OCI-LY7 (cell line): ENCODE data around the gene GNAZ. TPM values are rescaled to one million over a fixed set of nuclear protein-coding genes. Genes with fewer than 3 reads are reported as not detected.

Experiments used
- BruUV-seq: library from RNA; stranded (reverse); fragments of 400-500 nt; replicated peaks from 2 replicates; lab custom pipeline; 2021; lab: Mats Ljungman, UMichigan
- CTCF ChIA-PET: fragments of 300-600 bp; sonication (Branson Sonifier 250); formaldehyde crosslinking; loops from one replicate; lab custom pipeline; 2022; ENCODE audit warnings: antibody characterized with exemption; ENCODE audit not compliant: unreplicated experiment; lab: Charles Lee
- POLR2A ChIA-PET: fragments of 300-600 bp; sonication (Branson Sonifier 250); formaldehyde crosslinking; loops from one replicate; lab custom pipeline; 2022; ENCODE audit warnings: antibody characterized with exemption; lab: Charles Lee
- DNase-seq: peaks from one replicate; pipeline ENCODE4 v3.0.0-alpha.2; 2015; ENCODE audit warnings: low spot score
- H2AFZ ChIP-seq: fragments of 200-600 bp; sonication (generic), shearing (Covaris generic); 2 replicates; pipeline ENCODE4 v1.6.1; 2014; ENCODE audit warnings: mild to moderate bottlenecking, antibody characterized with exemption, low read length, moderate library complexity
- H3K27ac ChIP-seq: fragments of 200-600 bp; sonication (generic); 2 replicates; pipeline ENCODE4 v1.5.1; 2014; ENCODE audit warnings: mixed run types, low read depth, mild to moderate bottlenecking, moderate library complexity, low read length, inconsistent platforms; ENCODE audit not compliant: poor library complexity, severe bottlenecking
- H3K36me3 ChIP-seq: fragments of 200-600 bp; sonication (generic); 2 replicates; pipeline ENCODE4 v1.6.1; 2014; ENCODE audit warnings: mild to moderate bottlenecking, antibody characterized with exemption, low read length, moderate library complexity, mixed read lengths; ENCODE audit not compliant: insufficient read depth
- H3K4me1 ChIP-seq: fragments of 200-600 bp; sonication (generic); 2 replicates; pipeline ENCODE4 v1.5.1; 2014; ENCODE audit warnings: mild to moderate bottlenecking, low read length; ENCODE audit not compliant: insufficient read depth, poor library complexity, severe bottlenecking
- H3K4me2 ChIP-seq: fragments of 200-600 bp; sonication (generic); 2 replicates; pipeline ENCODE4 v1.6.1; 2014; ENCODE audit warnings: mild to moderate bottlenecking, low read length
- H3K4me3 ChIP-seq: fragments of 200-600 bp; sonication (generic); 2 replicates; pipeline ENCODE4 v1.5.1; 2014; ENCODE audit warnings: mild to moderate bottlenecking, low read depth, low read length; ENCODE audit not compliant: poor library complexity, severe bottlenecking
- H3K79me2 ChIP-seq: fragments of 200-600 bp; sonication (generic); 2 replicates; pipeline ENCODE4 v1.6.1; 2016; ENCODE audit warnings: low read depth, mild to moderate bottlenecking, low read length, moderate library complexity, mixed read lengths; ENCODE audit not compliant: insufficient read depth
- H3K9me2 ChIP-seq: fragments of 200-600 bp; sonication (generic); 2 replicates; pipeline ENCODE4 v1.6.1; 2016; ENCODE audit warnings: mild to moderate bottlenecking, low read length, mixed read lengths; ENCODE audit not compliant: insufficient read depth
- H3K9me3 ChIP-seq: fragments of 200-600 bp; sonication (generic); 2 replicates; pipeline ENCODE4 v1.6.1; 2014; ENCODE audit warnings: mild to moderate bottlenecking, mixed run types, low read length, mixed read lengths
- H4K20me1 ChIP-seq: fragments of 200-600 bp; sonication (generic); 2 replicates; pipeline ENCODE4 v1.6.1; 2014; ENCODE audit warnings: mild to moderate bottlenecking, antibody characterized with exemption, low read length, moderate library complexity, mixed read lengths; ENCODE audit not compliant: insufficient read depth
- CTCF ChIP-seq: fragments of 200-600 bp; sonication (generic); conservative IDR thresholded peaks from 2 replicates; pipeline ENCODE4 v1.5.1; 2014; ENCODE audit warnings: mild to moderate bottlenecking, antibody characterized with exemption, low read length, moderate library complexity, mixed read lengths
- EZH2phosphoT487 ChIP-seq: fragments of 200-600 bp; sonication (generic); IDR thresholded peaks from 2 replicates; pipeline ENCODE4 v1.6.1; 2018; ENCODE audit warnings: low read depth, borderline replicate concordance, mild to moderate bottlenecking, mixed run types, antibody characterized with exemption, low read length, moderate library complexity, mixed read lengths
- intact Hi-C: fragments of 100-400 bp; cut with micrococcal nuclease; formaldehyde crosslinking; loops from one replicate; pipeline ENCODE4 v1.10.0; 2022; ENCODE audit not compliant: unreplicated experiment
- total RNA-seq, 2 experiments: library from RNA; depleted of rRNA in 1 of 2; stranded (reverse); fragments of >200 nt in 1 of 2; shearing (Covaris generic) in 1 of 2; gene quantifications; 2 replicates each; pipeline ENCODE4 v1.2.3, GENCODE V29; 2014 to 2022

Gene GNAZ
- total RNA-seq, 2 experiments from 2014 or later, result 38.5 to 46.4 TPM

GRCh38 chr22:23110922-23111527 is 40.7 kb downstream of the GNAZ start:
- peaks cover 21% of the 10 kb centered on the region for H3K4me1 ChIP-seq
- H3K36me3 ChIP-seq, result peaks cover 12% of the 10 kb centered on the region; the same call in 1 of the 2 replicates
- no peaks in the 10 kb centered on the region for H3K9me2 ChIP-seq
- H3K27ac ChIP-seq, result no peak overlapping the region
- ChIA-PET CTCF (interaction anchor here (5.2 kb wide), 1 partner anchor 151 kb away, joined by 23 read pairs; no protein-coding TSS in a partner anchor), POLR2A (no interaction called here)
- no peaks in the 10 kb centered on the region for H3K9me3 ChIP-seq
- DNase-seq, result no peak
- intact Hi-C loops, result no loop called here
- TF ChIP-seq EZH2phosphoT487, result no peak
- no peak for TF ChIP-seq CTCF
- H3K79me2 ChIP-seq, result no peaks in the 10 kb centered on the region
- BruUV-seq, result no TSS peak
- no peak overlapping the region for H3K4me3 ChIP-seq
- H4K20me1 ChIP-seq, result no peaks in the 10 kb centered on the region
- no peak overlapping the region for H3K4me2 ChIP-seq
- no peak overlapping the region for H2AFZ ChIP-seq

GRCh38 chr22:23112472-23113012 is 42.2 kb downstream of the GNAZ start:
- no TSS peak for BruUV-seq
- Histone ChIP-seq H3K4me3 (no peak overlapping the region), H3K4me1 (peaks cover 29% of the 10 kb centered on the region), H3K9me3 (no peaks in the 10 kb centered on the region), H4K20me1 (no peaks in the 10 kb centered on the region), H3K4me2 (peak overlapping the region; percentile 10; the same call in 1 of the 2 replicates), H3K27ac (no peak overlapping the region), H2AFZ (no peak overlapping the region), H3K9me2 (no peaks in the 10 kb centered on the region), H3K36me3 (peaks cover 12% of the 10 kb centered on the region; the same call in 1 of the 2 replicates), H3K79me2 (no peaks in the 10 kb centered on the region)
- ChIA-PET POLR2A (interaction anchor here (0.5 to 1.6 kb wide), 4 partner anchors 9 to 113 kb away, joined by 3 to 7 read pairs (median 4); no protein-coding TSS in a partner anchor), CTCF (interaction anchor here (0.6 to 5.2 kb wide), 4 partner anchors 40 to 153 kb away, joined by 3 to 23 read pairs (median 5); no protein-coding TSS in a partner anchor)
- intact Hi-C loops, result loop anchor here (1.0 kb wide), 2 partner anchors 76 to 153 kb away; no protein-coding TSS in a partner anchor
- TF ChIP-seq EZH2phosphoT487 (no peak), CTCF (no peak)
- DNase-seq, result no peak
